DMS153 (cell line): ENCODE results near the gene MOK.
"Not testable (repeated sequence)": the region's sequence is repeated elsewhere in the genome, so short reads cannot be mapped to it uniquely, and the experiment has no call there.

Source experiments
- DNase-seq: peaks from one replicate; lab custom pipeline; 2025; lab: John Stamatoyannopoulos, UW

The MOK gene

GRCh38 chr14:102321456-102322422 is 16.8 kb upstream of the MOK start:
- DNase-seq = no peak

- no peak for DNase-seq
These were observed 15.9 kb upstream of the MOK start for GRCh38 chr14:102320671-102321455.

- no peak for DNase-seq
These were observed 15.2 kb upstream of the MOK start for GRCh38 chr14:102320033-102320660.

- DNase-seq = peak; percentile 24
These were observed 14.5 kb upstream of the MOK start, which contains the start of gene ZNF839 for GRCh38 chr14:102319351-102320032. Gene ZNF839, plus strand, starts transcription at chr14:102319746. Its CDS starts 20 bp downstream, at chr14:102319766.

- DNase-seq = no peak
These were observed 13.9 kb upstream of the MOK start for GRCh38 chr14:102318781-102319276.

GRCh38 chr14:102317564-102318248 is 12.7 kb upstream of the MOK start:
- peak; percentile 2 for DNase-seq

GRCh38 chr14:102316743-102317563 is 12.0 kb upstream of the MOK start:
- DNase-seq = peak; percentile 58

GRCh38 chr14:102316338-102316742 is 11.4 kb upstream of the MOK start:
- DNase-seq = no peak

- no peak for DNase-seq
These were observed 10.2 kb upstream of the MOK start for GRCh38 chr14:102315121-102315520.

GRCh38 chr14:102314242-102315011 is 9.5 kb upstream of the MOK start:
- peak; percentile 5 for DNase-seq

- DNase-seq = no peak
These were observed 1.3 kb downstream of the MOK start for GRCh38 chr14:102303664-102304063.

GRCh38 chr14:102298303-102299070 is 6.5 kb downstream of the MOK start:
- DNase-seq = not testable (repeated sequence)

- no peak for DNase-seq
These were observed 7.4 kb downstream of the MOK start for GRCh38 chr14:102297436-102298170.

GRCh38 chr14:102295270-102295669 is 9.7 kb downstream of the MOK start:
- DNase-seq = no peak

GRCh38 chr14:102293781-102294180 is 11.2 kb downstream of the MOK start:
- no peak for DNase-seq

- DNase-seq = no peak
These were observed 12.5 kb downstream of the MOK start for GRCh38 chr14:102292441-102292840.

GRCh38 chr14:102288139-102288538 is 16.8 kb downstream of the MOK start:
- DNase-seq = no peak

GRCh38 chr14:102285106-102285505 is 19.9 kb downstream of the MOK start:
- DNase-seq = no peak
